Measurements from ENCODE around the gene CLCN2.

GRCh38 chr3:184334470-184335158 lies 26.8 kb downstream of the CLCN2 start:
- TF ChIP-seq POLR2A (IDR thresholded peaks at IDR 0.05; ENCODE audit: extremely low read depth, insufficient read length) (no peak), CTCF (IDR thresholded peaks at IDR 0.05; ENCODE audit: low read depth, low read length) (no peak)

Measured in NB4 (cell line).